NCI-H2196 (cell line): Measurements from ENCODE around the gene GREB1.

Source experiments
- DNase-seq: peaks from one replicate; lab custom pipeline; 2025; ENCODE audit not compliant: unreplicated experiment; lab: John Stamatoyannopoulos, UW

The GREB1 gene

GRCh38 chr2:11578986-11579774, 45.3 kb downstream of the GREB1 start:
- DNase-seq, result no peak

GRCh38 chr2:11579867-11580659, 46.2 kb downstream of the GREB1 start:
- DNase-seq, result no peak

GRCh38 chr2:11580697-11581096, 46.9 kb downstream of the GREB1 start:
- DNase-seq, result no peak

GRCh38 chr2:11581124-11581796, 47.4 kb downstream of the GREB1 start:
- no peak for DNase-seq

GRCh38 chr2:11581797-11582611, 48.2 kb downstream of the GREB1 start:
- no peak for DNase-seq

GRCh38 chr2:11582612-11582861, 48.7 kb downstream of the GREB1 start:
- DNase-seq, result no peak

GRCh38 chr2:11582862-11583752, 49.3 kb downstream of the GREB1 start:
- DNase-seq, result peak; percentile 60

GRCh38 chr2:11583840-11584524, 50.1 kb downstream of the GREB1 start:
- peak; percentile 77 for DNase-seq

GRCh38 chr2:11584525-11585056, 50.7 kb downstream of the GREB1 start:
- DNase-seq, result no peak

- DNase-seq, result no peak
Measured at GRCh38 chr2:11585071-11585470, 51.2 kb downstream of the GREB1 start.

GRCh38 chr2:11588228-11589110, 54.6 kb downstream of the GREB1 start:
- peak; percentile 32 for DNase-seq

GRCh38 chr2:11589316-11589940, 55.6 kb downstream of the GREB1 start:
- no peak for DNase-seq

- DNase-seq, result no peak
Measured at GRCh38 chr2:11590193-11590592, 56.3 kb downstream of the GREB1 start.

- no peak for DNase-seq
Measured at GRCh38 chr2:11591091-11591490, 57.2 kb downstream of the GREB1 start.

- DNase-seq, result no peak
Measured at GRCh38 chr2:11592671-11593574, 59.1 kb downstream of the GREB1 start.

- no peak for DNase-seq
Measured at GRCh38 chr2:11596801-11597200, 63.0 kb downstream of the GREB1 start.
